Stimulated activated CD8-positive, alpha-beta memory T cell treated with anti-CD3 and anti-CD28 coated beads, Interleukin-15, amount 100 ng/mL, for 4 hours (primary cell): Measurements from ENCODE around the gene AGAP1.

Source experiments
- DNase-seq, 2 donors: peaks; one replicate each; pipeline ENCODE4 v3.0.0-alpha.2; 2020; ENCODE audit warnings: low read depth in 2 of 2

The AGAP1 gene

GRCh38 chr2:235868224-235868623, 374.4 kb downstream of the AGAP1 start:
- no peak for DNase-seq

GRCh38 chr2:235868645-235869044, 374.8 kb downstream of the AGAP1 start:
- no peak for DNase-seq

- DNase-seq: no peak
Measured at GRCh38 chr2:235870515-235870914, 376.7 kb downstream of the AGAP1 start.

DNA sequence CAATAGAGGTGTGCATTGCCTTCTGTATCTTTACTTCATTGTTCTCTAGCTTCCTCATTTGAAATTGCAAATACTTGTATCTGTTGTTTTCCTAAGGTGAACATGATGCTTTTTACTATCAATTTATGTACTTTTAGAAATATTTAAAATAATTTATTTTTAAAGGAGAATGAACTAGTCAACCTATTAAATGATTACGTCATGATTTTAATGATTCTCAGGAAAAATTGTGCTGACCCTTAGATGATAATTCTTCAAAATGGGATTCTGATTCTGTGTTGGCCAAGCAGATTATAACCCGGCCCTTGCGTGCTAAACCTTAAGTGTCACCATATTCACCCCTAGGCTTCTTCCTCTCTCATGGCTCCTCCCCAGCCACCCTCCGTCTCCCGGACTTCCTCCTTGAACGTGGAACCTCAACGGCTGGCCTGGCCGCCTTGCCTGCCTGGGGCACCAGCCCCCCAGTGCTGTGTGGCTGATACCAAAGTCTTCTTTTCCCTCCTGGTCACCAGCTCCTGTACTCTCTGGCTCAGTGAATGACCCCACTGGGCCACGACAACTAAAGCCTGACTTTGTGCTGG, 382.3 kb downstream of the AGAP1 start:
- DNase-seq: no peak

DNA sequence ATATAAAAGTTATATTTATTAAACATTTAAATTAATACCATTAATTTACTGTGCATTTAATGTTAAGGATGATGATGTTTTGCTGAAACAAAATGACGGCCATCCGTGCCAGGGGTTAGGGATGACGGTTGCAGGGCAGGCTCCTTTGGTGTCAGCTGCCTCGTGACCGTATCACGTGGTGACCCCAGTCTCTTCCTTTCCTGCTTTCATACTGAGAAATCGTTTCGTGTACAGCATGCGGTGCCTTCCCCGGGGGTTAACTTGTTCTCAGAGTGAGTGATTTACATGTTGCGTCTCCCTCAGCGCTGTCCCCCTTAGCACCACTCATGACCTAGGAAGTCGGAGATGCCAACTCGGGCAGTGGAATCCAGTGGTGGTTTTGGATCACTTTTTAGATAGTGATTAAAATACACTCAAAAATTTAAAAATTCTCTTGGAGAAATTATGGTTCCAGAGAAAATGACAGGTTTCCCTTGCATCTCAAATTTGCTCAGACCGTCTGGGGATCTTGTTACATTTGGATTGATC, 383.5 kb downstream of the AGAP1 start:
- DNase-seq: no peak

DNA sequence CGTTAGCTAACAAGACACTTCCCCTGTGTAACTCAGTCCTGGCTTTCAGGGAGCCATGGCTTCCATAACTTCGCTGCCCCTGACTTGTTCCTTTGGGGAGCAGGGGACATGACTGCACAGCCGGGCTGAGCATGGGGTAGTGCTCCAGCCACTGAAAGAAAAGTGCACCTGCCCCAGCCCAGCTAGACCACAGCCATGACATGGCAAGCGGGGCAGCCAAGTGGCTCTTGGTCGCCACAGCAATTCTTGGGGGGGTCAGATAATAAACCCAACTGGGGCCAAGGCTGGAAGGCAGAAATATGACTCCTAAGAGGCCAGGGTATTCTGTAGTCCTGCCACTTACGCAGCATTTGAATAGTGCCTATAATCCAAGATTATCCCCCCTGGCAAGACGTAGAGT, 385.3 kb downstream of the AGAP1 start:
- no peak for DNase-seq

DNA sequence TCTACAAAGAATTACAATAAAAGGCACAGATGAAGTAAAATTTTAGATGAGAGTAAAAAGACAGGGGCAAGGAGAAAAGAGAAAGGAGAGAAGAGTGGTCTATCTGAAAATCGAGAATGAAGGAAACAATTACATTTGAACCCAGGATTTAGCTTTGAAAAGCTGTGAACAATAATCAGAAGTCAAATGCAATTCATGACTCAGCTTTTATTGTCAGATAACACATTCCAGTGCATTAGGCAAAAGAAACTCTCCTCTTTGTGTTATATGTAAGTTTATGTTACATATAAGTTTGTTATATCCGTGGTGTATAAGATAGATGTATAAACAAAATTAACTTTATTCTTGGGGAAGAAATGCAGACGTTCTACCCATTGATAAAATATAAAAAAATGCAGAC, 389.8 kb downstream of the AGAP1 start:
- no peak for DNase-seq

- no peak for DNase-seq
Measured at GRCh38 chr2:235889302-235889630, 395.4 kb downstream of the AGAP1 start.

DNA sequence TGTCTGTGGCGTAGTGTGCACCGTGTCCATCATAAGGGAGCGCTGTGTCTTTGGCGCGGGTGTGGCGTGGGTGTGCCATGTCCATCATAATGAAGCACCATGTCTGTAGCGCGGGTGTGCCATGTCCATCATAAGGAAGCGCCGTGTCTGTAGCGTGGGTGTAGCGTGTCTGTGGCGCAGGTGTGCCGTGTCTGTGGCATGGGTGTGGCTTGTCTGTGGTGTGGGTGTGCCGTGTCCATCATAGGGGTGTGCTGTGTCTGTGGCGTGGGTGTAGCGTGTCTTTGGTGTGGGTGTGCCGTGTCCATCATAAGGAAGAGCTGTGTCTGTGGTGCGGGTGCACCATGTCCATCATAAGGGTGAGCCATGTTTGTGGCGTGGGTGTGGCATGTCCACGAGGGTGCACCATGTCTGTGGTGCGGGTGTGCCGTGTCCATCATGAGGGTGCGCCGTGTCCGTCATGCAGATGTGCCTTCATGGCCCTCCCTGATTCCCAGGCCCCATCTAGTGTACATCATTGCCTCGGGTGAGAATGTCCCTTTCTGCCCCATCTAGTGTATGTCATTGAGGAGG, 399.4 kb downstream of the AGAP1 start:
- no peak for DNase-seq

- no peak for DNase-seq
Measured at GRCh38 chr2:235894839-235895238, 401.0 kb downstream of the AGAP1 start.

DNA sequence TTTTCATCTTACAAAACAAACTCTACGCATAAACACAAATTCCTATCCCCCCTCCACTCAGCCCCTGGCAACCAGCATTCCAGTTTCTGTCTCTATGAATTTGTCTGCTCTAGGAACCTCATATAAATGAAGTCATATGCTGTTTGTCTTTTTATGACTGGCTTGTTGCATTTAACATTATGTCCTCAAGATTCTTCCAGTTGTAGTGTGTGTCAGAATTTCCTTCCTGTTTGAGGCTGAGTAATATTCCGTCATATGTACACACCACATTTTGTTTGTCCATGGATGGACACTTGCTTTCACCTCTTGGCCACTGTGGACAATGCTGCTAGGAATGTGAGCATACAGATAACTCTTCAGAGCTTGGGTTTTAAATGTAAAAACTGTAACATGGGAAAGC, 402.2 kb downstream of the AGAP1 start:
- DNase-seq: no peak

GRCh38 chr2:235897992-235898391, 404.1 kb downstream of the AGAP1 start:
- no peak for DNase-seq

DNA sequence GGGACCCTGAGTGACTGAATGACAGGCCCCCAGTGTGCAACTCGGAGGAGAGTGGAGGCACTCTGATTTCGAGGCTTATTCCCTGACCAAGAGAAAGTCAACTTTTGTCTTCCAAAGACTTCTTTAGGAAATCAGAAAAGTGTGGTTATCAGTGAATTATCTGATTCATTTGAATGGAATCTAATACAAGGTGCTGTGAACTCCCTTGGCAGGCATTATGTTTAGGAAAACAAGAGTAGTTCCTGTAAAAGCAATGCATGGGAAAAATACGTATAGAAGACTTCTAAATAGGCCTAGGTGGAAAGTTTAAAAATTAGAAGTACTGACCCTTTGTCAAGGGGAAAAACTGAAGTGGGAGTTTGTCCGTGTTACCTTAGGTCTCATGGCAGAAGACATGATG, 404.9 kb downstream of the AGAP1 start:
- DNase-seq: no peak

DNA sequence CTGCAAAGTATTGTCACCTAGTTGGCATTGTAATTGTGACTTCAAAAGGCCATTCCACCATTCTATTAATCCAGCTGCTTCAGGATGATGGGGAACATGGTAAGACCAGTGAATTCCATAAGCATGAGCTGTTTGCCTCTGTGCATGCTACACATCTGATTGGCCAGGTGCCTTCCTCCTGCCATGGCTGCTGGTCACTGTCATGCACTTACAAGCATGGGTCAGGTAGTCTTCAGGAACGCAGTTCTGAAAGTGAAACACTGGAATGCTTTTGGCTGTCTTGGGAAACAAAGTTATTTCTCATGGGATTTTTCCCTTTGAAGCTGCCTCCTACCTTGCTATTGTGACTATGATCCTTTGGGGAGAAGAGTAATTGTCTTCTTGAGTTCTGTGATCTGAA, 406.8 kb downstream of the AGAP1 start:
- DNase-seq: no peak

DNA sequence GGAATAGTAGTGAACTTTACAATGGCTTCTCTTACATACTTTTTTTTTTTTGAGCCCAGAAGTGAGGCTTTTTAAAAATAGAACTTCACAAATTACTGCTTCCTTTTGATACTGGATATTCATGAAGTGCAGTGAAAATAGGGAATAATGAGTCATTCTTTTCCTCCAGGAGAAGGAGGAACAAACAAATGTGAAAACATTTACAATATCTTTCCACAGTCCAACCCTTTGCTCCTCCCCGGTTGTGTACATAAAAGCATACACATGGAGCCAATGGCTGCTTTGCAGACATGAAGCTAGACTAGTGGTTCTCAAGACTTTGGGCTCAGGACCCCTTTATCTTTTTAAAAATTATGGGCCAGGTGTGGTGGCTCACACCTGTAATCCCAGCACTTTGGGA, 407.4 kb downstream of the AGAP1 start:
- no peak for DNase-seq

DNA sequence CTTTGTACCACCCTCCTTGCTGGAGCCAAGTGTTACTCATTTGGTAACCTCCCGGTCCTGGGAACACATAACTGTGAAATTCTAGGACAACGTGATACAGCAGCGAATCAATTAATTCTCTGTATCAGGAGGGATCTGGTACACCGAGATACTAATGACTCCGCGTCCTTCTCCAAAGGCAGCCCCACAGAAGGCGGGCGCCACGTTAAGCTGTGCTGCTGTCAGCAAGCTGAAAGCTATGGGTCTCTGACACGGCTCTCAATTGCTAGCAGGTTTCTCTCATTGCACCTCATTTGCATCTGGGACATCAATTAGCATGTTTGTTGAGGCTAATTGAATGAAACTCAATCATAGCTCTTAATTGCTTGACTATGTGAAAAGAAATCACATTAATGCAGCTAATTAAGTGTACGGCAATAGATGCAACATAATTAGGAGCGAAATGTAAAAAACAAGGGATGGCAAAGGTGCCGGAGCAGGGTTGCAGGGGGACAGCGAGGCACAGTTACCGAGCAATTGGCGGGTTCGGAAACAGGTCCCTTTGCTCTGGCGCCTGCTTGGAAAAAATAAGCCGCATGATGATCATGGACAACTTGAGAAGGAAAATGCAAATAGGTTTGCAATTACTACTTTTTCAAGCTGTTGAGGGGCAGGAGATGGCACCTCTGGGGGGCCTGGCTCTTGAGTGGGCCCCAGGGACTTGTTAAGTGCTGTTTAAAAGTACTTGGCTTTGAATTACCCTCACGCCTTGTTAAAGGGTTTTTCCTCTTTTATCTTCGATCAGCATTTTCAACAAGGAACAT, 410.1 kb downstream of the AGAP1 start:
- DNase-seq: no peak

DNA sequence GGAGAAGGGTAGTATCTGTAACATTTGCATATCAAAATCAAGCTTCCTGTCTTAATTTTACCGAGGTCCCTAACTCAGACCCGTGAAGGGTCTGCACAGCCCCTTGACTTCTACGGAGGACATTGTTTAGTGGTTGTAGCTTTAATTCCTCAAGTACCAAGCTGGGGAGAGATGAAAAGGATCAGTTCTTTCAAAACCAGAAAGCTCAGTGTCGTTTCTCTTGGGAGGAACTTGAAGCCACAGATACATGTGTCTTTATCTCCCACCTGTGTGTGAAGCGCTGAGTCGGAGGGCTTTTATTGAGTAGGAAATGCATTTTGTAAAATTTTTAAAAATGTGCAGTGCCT, 410.7 kb downstream of the AGAP1 start:
- DNase-seq: no peak

- no peak for DNase-seq
Measured at GRCh38 chr2:235908826-235909225, 415.0 kb downstream of the AGAP1 start.

DNA sequence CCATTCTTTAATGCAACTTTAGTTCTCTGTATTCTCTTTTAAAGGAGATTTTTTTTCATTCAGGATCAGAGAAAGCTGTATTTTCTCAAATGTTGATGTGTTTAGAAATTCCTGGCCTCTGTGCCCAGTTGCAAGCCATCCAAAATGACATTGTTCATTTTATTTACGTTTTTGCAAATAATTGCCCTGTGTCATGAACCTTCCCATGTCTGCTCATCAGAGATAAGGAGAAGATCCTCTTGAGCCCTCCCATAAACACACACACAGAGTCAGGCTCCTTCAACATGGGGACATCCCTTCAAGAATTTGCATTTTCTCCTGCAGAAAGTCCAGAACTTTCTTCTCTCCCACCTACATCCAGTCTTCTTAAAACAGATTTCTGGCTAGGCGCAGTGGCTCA, 415.5 kb downstream of the AGAP1 start:
- DNase-seq: no peak

DNA sequence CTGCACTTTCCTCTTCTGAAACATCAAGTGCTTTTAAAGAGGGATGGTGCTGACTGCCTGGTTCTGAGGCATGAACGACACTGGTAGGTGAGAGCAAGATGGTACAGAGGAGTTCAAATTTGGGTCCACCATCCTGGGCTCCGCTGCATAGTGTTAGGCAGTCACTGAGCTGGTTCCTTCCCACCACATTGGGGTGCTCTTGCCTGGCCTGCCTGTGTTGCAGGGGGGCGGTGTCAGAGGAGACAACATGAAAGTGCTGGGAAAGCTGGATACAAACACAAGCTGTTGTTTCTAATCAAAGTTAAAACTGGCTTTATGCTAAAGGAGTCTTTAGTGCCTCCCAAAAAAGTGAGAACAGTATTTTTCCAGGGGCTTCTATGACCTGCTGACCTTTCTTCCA, 416.2 kb downstream of the AGAP1 start:
- DNase-seq: no peak

- DNase-seq: no peak
Measured at GRCh38 chr2:235911125-235911524, 417.3 kb downstream of the AGAP1 start.

DNA sequence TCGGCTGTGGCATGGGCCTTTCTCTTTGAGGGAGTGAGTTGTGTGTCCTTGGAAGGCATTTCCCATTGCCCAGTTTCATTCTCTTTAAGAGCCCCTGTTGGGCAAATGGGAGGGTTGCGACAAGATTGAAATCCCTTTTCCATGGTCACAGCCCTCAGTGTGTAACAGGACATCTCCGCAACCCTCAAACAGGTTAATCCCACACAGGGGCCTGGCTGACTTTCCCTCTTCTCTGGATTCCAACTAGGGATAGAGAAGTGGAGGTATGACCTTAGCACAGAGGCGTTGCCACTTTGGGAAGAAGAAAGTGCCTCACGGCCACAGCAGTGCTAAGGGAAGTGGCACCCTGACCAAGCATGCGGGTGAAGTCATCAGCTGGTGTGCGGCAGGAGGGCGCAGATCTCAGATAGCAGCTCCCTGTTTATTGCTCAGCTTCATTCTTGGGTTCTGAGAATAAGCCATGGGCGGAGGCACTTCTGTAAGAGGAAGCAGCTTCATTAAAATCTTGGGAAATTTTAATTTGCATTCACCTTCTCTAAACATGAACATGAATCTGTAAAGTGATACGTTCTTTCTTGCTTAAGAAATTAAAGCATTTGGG, 417.9 kb downstream of the AGAP1 start:
- no peak for DNase-seq

GRCh38 chr2:235914756-235915155, 420.9 kb downstream of the AGAP1 start:
- no peak for DNase-seq
